Posterior cingulate gyrus (tissue), 11 donors: ENCODE measurements around the gene APPL2.
A peak's percentile ranks its signal among the peaks of the same experiment; 100 is the strongest.
"Not testable (repeated sequence)": the region's sequence is repeated elsewhere in the genome, so short reads cannot be mapped to it uniquely, and the experiment has no call there.

Experiments used
- DNase-seq, 10 donors: peaks; one replicate each; pipeline versions ENCODE4 v3.0.0 to v3.0.0-alpha.2; 2020 to 2021; ENCODE audit warnings: mixed read lengths in 3 of 10
- intact Hi-C: fragments of 100-400 bp; cut with DNase I; formaldehyde crosslinking; loops from one replicate; pipeline ENCODE4 v1.15.1; 2023

Gene APPL2

DNA sequence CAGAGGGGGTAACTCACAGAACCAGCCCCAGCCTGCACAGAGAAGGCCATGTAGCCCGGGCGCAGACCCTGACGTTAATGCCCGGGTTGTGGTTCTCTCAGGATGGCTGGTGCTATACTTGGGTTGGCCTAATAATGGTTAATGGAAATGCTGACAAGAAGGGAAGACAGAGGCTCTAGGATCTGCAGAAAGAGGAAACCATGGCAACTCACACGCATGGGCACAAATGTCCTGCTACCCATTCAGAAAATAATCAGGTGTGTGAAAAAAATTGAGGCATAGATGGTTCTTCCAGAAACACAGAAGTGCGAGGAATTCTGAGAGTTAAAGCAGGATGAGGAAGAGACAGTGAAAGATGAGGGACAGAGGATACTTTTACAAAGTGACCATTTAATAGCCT is 33.8 kb downstream of the APPL2 start:
- no peak for DNase-seq
- intact Hi-C loops, result no loop called here

GRCh38 chr12:105201299-105201698 is 34.7 kb downstream of the APPL2 start:
- intact Hi-C loops, result no loop called here
- DNase-seq, result no peak

DNA sequence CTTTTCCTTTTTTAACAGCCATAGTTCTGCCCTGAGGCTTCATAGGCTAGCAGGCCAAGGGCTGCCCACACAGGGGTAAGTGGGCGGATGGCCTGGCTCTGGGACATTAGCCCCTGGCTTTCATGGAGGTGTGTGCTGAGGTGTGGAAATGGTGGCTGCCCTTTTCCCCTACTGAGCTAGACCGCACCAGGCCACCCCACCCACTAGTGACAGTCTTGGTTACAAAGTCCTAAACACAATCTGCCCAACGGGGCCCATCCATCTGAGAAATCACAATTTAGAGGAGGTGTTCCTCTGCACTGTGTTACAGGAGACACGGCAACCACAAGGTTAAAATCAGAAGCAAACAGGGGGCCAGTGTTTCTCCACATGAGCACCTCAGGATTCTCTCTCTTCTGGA is 35.6 kb downstream of the APPL2 start:
- intact Hi-C loops, result no loop called here
- no peak for DNase-seq

- intact Hi-C loops, result no loop called here
- peak in 3 of 10 donors; percentile 18 to 86 (median 79) for DNase-seq
Measured at GRCh38 chr12:105198961-105199360, 37.0 kb downstream of the APPL2 start.

DNA sequence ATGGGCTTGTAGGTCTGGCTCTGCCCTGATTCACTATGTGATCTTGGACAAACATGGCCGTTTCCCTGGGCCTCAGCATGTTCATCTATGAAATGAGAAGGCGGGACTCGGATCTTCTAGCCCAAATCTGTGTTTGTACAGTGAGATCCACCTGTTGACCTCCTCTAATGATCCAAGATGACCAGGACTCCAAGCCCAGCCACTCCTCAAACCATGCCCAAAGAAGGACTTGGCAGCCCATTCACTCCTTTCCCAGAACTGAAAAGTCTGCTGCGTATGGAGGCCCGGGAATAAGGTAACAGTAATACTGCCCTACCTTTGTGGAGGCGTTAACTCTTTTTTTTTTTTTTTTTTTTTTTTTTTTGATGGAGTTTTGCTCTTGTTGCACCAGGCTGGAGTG is 39.9 kb downstream of the APPL2 start:
- DNase-seq, result no peak
- intact Hi-C loops, result no loop called here

GRCh38 chr12:105194947-105195346 is 41.0 kb downstream of the APPL2 start:
- DNase-seq, result no peak
- intact Hi-C loops, result no loop called here

DNA sequence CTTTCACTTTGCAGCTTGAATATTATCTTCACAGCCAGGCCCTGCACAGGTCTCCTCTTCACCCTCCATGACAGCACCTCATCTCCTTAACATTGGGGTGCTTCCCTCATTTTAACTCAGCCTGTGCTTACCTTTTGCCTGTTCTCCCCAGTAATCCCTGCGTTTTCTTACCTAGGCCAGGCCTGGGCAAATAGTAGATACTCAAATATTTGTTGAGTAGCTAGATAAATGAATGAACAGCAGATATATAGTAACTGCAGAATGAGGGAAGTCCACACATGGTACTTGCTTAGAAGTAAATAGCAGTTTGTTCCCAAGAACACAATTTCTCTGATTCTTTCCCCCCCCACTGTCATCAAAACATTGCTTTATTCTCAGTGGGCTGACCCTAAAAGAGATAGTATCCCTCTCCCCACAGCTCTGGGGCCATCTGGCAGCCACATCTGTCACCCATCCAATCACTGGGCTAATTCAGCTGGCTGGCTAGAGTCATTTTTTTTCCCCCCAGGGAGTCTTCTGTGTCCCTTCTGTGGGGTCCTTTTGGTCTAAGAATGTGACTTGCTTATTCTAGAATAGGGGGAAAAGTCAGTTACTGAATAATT is 43.2 kb downstream of the APPL2 start:
- DNase-seq, result peak in 2 of 10 donors; percentile 27 to 85
- intact Hi-C loops, result no loop called here

DNA sequence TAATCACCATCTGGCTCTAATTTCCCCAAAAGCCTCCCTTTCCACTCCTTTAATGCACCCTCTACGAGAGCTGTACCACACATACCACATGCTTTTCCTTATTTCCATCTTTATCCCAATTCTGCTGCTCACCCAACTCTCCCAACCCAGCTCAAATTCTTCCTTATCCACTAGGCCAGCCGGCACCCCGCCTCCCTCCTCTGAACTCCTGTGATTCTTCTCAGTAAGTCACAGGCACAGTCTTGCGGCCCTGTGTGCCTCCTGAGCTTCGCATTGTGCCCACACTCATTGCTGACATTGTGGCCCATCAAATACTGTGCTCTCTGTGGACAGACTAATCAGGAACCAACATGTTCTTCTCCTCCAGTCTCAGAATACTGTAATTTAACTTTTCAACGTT is 45.4 kb downstream of the APPL2 start:
- DNase-seq, result no peak
- intact Hi-C loops, result no loop called here

- intact Hi-C loops, result no loop called here
- DNase-seq, result no peak
Measured at GRCh38 chr12:105189293-105189692, 46.7 kb downstream of the APPL2 start.

DNA sequence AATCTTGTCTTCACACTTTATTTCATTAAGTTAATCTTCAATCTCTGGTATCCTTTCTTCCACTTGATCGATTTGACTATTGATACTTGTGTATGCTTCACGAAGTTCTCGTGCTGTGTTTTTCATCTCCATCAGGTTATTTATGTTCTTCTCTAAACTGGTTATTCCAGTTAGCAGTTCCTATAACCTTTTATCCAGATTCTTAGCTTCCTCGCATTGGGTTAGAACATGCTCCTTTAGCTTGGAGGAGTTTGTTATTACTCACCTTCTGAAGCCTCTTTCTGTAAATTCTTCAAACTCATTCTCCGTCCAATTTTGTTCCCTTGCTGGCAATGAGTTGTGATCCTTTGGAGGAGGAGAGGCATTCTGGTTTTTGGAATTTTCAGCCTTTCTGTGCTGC is 52.0 kb downstream of the APPL2 start:
- intact Hi-C loops, DNase-seq: not testable (repeated sequence)

GRCh38 chr12:105183406-105183805 is 52.6 kb downstream of the APPL2 start:
- intact Hi-C loops, DNase-seq: not testable (repeated sequence)

DNA sequence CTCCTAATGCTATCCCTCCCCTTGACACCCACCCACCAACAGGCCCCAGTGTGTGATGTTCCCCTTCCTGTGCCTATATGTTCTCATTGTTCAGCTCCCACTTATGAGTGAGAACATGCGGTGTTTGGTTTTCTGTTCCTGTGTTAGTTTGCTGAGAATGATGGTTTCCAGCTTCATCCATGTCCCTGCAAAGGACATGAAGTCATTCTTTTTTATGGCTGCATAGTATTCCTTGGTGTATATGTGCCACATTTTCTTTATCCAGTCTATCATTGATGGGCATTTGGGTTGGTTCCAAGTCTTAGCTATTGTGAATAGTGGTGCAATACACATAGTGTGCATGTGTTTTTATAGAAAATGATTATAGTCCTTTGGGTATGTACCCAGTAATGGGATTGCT is 56.9 kb downstream of the APPL2 start:
- intact Hi-C loops, DNase-seq: not testable (repeated sequence)

GRCh38 chr12:105177208-105177607 is 58.8 kb downstream of the APPL2 start:
- DNase-seq, result no peak
- intact Hi-C loops, result no loop called here

DNA sequence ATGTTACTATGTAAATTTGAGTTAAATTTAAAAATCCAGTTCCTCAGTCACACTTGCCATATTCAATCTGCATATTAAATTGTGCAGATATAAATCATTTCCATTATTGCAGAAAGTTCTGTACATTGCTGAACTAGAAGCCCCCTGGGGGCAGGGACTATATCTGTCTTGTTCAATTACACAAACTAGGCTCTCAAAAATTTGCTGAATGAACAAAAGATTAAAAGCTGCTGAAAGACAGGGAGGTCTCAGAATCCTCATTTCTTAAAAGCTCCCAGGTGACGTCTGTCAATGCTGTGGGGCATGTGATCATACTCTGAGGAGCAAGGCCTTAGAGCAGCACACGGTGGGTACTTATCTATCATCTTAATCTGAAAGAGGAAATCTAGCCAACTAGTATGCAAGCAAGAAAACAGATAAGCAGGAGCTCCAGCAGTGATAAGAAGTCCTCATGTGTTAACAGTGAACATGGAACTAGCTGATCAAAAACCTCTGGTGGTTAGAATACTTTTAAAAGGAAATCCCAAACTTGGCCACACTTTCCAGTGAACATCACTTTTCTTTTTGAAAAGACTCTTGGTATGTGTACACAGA is 60.5 kb downstream of the APPL2 start:
- DNase-seq, result no peak
- intact Hi-C loops, result no loop called here

DNA sequence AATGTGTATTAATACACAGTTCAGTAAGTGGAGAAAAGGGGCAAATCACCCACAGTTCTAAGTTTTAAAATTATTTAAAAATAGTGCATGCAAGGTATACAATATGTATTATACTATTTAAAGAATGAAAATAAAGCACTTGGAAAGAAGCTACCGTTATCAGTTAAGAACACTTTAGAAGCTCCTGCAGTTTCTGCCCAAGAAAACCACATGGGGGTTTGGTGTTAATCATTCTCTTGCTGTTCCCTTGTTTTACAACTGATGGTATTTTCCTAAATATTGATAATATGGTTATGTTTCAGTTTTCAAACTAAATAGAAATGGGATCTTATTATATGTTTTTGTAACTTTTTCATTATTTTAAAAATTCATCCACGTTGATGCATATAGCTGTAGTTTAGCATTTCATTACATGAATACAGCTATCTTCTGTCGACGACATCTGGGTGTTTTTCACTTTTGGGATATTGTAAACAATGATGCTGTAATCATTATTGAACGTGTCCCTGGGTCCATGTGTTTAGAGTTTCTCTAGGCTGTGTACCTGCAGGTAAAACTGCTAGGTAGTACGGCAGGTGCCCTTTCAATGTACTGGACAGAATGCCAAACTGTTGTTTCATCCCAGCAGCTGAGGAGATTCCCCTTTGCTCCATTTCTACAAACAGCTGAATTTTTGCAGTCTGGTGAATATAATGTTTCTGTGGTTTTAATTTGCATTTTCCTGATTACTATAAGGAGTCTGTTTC is 64.1 kb downstream of the APPL2 start:
- intact Hi-C loops, result no loop called here
- no peak for DNase-seq

- intact Hi-C loops, result no loop called here
- no peak for DNase-seq
Measured at GRCh38 chr12:105170139-105170538, 65.8 kb downstream of the APPL2 start.

GRCh38 chr12:105168006-105168405 is 68.0 kb downstream of the APPL2 start:
- intact Hi-C loops, result no loop called here
- no peak for DNase-seq

DNA sequence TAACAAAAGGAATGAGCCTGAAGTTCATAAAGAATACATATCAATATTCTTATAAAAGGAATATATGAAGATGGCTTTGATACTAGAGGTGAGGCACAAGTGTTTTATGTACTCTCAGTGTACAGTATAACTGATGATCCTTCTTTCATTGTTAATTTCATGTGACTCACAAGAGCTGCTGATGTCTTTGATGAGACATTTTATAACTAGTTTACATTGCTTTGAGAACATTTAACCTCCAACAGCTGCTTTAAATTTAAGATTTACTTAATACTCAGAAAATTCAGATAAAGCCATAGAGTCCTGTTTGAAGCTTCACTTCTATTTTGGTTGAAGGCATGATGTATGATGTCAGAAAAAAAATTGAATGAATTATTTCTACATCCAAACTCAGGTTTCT is 68.6 kb downstream of the APPL2 start:
- intact Hi-C loops, result no loop called here
- DNase-seq, result no peak

- no peak for DNase-seq
- intact Hi-C loops, result no loop called here
Measured at GRCh38 chr12:105166736-105167135, 69.2 kb downstream of the APPL2 start.

GRCh38 chr12:105164068-105164467 is 71.9 kb downstream of the APPL2 start:
- intact Hi-C loops, result no loop called here
- DNase-seq, result no peak

GRCh38 chr12:105162174-105162573 is 73.8 kb downstream of the APPL2 start:
- DNase-seq, result no peak
- intact Hi-C loops, result no loop called here

- no peak for DNase-seq
- intact Hi-C loops, result no loop called here
Measured at GRCh38 chr12:105158876-105159275, 77.1 kb downstream of the APPL2 start.
